Measurements from ENCODE around the gene OXTR.

Gene OXTR

GRCh38 chr3:8709801-8710507, 59.5 kb downstream of the OXTR start:
- no peak overlapping the region for H3K4me3 ChIP-seq (ENCODE audit: control insufficient read depth, low read depth, low read length)
- DNase-seq (ENCODE audit: low read depth): no peak
- TF ChIP-seq CTCF (conservative IDR thresholded peaks at IDR 0.05; ENCODE audit: control insufficient read depth, insufficient read depth, low read depth, low read length): no peak

- H3K4me3 ChIP-seq (ENCODE audit: control insufficient read depth, low read depth, low read length): no peak overlapping the region
- no peak for TF ChIP-seq CTCF (conservative IDR thresholded peaks at IDR 0.05; ENCODE audit: control insufficient read depth, insufficient read depth, low read depth, low read length)
- DNase-seq (ENCODE audit: low read depth): no peak
Observed at GRCh38 chr3:8709287-8709686, 60.1 kb downstream of the OXTR start.

- no peak for TF ChIP-seq CTCF (conservative IDR thresholded peaks at IDR 0.05; ENCODE audit: control insufficient read depth, insufficient read depth, low read depth, low read length)
- DNase-seq (ENCODE audit: low read depth): no peak
- H3K4me3 ChIP-seq (ENCODE audit: control insufficient read depth, low read depth, low read length): no peak overlapping the region
Observed at GRCh38 chr3:8705575-8705974, 63.8 kb downstream of the OXTR start.

GRCh38 chr3:8702560-8702959, 66.9 kb downstream of the OXTR start:
- no peak for DNase-seq (ENCODE audit: low read depth)
- peak; percentile 54 for TF ChIP-seq CTCF (conservative IDR thresholded peaks at IDR 0.05; ENCODE audit: control insufficient read depth, insufficient read depth, low read depth, low read length)
- H3K4me3 ChIP-seq (ENCODE audit: control insufficient read depth, low read depth, low read length): no peak overlapping the region

All from fibroblast of mammary gland (primary cell).